Liver (tissue), 3 donors: ENCODE data around the gene RPL35A.
"Not testable (repeated sequence)": the region's sequence is repeated elsewhere in the genome, so short reads cannot be mapped to it uniquely, and the experiment has no call there.

Experiments used
- CTCF ChIP-seq: fragments of 150-350 bp; IDR thresholded peaks from 2 replicates; pipeline ENCODE4 v1.5.1; 2017; ENCODE audit warnings: improper control_type of control experiment, low read depth, low read length; ENCODE audit not compliant: missing input control
- FOXA1 ChIP-seq: IDR thresholded peaks from 2 replicates; pipeline ENCODE4 v1.6.1; 2016; ENCODE audit warnings: antibody characterized with exemption
- GABPA ChIP-seq, 2 donors: IDR thresholded peaks in 1 of 2; conservative IDR thresholded peaks in 1 of 2; 2 replicates each; pipeline ENCODE4 v1.6.1; 2016; ENCODE audit warnings: antibody characterized with exemption in 2 of 2, mild to moderate bottlenecking in 1 of 2, moderate library complexity in 1 of 2
- JUND ChIP-seq, 2 donors: IDR thresholded peaks; 2 replicates each; pipeline ENCODE4 v1.6.1; 2016; ENCODE audit warnings: antibody characterized with exemption in 2 of 2
- NR2F2 ChIP-seq: IDR thresholded peaks from 2 replicates; pipeline ENCODE4 v1.6.1; 2016; ENCODE audit warnings: antibody characterized with exemption
- RAD21 ChIP-seq, 2 donors: IDR thresholded peaks; 2 replicates each; pipeline ENCODE4 v1.6.1; 2016; ENCODE audit warnings: antibody characterized with exemption in 2 of 2, mild to moderate bottlenecking in 2 of 2
- SP1 ChIP-seq: IDR thresholded peaks from 2 replicates; pipeline ENCODE4 v1.6.1; 2018; ENCODE audit warnings: antibody characterized with exemption, mild to moderate bottlenecking
- TAF1 ChIP-seq: conservative IDR thresholded peaks from 2 replicates; pipeline ENCODE4 v1.6.1; 2016; ENCODE audit warnings: antibody characterized with exemption, mild to moderate bottlenecking
- YY1 ChIP-seq: IDR thresholded peaks from 2 replicates; pipeline ENCODE4 v1.6.1; 2016; ENCODE audit warnings: antibody characterized with exemption, mild to moderate bottlenecking
- TF ChIP-seq, protein P1 (sequence below): IDR thresholded peaks from 2 replicates; pipeline ENCODE4 v1.6.1; 2016; ENCODE audit warnings: antibody characterized with exemption
- TF ChIP-seq, protein P2 (sequence below): IDR thresholded peaks from 2 replicates; pipeline ENCODE4 v1.6.1; 2016; ENCODE audit warnings: antibody characterized with exemption, mild to moderate bottlenecking
- TF ChIP-seq, protein P3 (sequence below): IDR thresholded peaks from 2 replicates; pipeline ENCODE4 v1.6.1; 2016; ENCODE audit warnings: antibody characterized with exemption
- TF ChIP-seq, protein P4 (sequence below): IDR thresholded peaks from 2 replicates; pipeline ENCODE4 v1.6.1; 2016; ENCODE audit warnings: antibody characterized with exemption
- donor health status: healthy.
- donor health status: healthy.

GRCh38 chr3:197908550-197908949, 41.4 kb upstream of the RPL35A start:
- TF ChIP-seq, protein P1, sequence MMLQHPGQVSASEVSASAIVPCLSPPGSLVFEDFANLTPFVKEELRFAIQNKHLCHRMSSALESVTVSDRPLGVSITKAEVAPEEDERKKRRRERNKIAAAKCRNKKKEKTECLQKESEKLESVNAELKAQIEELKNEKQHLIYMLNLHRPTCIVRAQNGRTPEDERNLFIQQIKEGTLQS = not testable (repeated sequence)
- not testable (repeated sequence) for TF ChIP-seq CTCF; YY1; FOXA1; JUND (IDR thresholded peaks at IDR 0.05); GABPA (IDR thresholded peaks at IDR 0.05 in 1 of 2, conservative IDR thresholded peaks at IDR 0.05 in 1 of 2); RAD21 (IDR thresholded peaks at IDR 0.05); NR2F2; SP1; TAF1
- TF ChIP-seq, protein P2, sequence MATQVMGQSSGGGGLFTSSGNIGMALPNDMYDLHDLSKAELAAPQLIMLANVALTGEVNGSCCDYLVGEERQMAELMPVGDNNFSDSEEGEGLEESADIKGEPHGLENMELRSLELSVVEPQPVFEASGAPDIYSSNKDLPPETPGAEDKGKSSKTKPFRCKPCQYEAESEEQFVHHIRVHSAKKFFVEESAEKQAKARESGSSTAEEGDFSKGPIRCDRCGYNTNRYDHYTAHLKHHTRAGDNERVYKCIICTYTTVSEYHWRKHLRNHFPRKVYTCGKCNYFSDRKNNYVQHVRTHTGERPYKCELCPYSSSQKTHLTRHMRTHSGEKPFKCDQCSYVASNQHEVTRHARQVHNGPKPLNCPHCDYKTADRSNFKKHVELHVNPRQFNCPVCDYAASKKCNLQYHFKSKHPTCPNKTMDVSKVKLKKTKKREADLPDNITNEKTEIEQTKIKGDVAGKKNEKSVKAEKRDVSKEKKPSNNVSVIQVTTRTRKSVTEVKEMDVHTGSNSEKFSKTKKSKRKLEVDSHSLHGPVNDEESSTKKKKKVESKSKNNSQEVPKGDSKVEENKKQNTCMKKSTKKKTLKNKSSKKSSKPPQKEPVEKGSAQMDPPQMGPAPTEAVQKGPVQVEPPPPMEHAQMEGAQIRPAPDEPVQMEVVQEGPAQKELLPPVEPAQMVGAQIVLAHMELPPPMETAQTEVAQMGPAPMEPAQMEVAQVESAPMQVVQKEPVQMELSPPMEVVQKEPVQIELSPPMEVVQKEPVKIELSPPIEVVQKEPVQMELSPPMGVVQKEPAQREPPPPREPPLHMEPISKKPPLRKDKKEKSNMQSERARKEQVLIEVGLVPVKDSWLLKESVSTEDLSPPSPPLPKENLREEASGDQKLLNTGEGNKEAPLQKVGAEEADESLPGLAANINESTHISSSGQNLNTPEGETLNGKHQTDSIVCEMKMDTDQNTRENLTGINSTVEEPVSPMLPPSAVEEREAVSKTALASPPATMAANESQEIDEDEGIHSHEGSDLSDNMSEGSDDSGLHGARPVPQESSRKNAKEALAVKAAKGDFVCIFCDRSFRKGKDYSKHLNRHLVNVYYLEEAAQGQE = not testable (repeated sequence)
- TF ChIP-seq, protein P3, sequence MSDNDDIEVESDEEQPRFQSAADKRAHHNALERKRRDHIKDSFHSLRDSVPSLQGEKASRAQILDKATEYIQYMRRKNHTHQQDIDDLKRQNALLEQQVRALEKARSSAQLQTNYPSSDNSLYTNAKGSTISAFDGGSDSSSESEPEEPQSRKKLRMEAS = not testable (repeated sequence)
- TF ChIP-seq, protein P4, sequence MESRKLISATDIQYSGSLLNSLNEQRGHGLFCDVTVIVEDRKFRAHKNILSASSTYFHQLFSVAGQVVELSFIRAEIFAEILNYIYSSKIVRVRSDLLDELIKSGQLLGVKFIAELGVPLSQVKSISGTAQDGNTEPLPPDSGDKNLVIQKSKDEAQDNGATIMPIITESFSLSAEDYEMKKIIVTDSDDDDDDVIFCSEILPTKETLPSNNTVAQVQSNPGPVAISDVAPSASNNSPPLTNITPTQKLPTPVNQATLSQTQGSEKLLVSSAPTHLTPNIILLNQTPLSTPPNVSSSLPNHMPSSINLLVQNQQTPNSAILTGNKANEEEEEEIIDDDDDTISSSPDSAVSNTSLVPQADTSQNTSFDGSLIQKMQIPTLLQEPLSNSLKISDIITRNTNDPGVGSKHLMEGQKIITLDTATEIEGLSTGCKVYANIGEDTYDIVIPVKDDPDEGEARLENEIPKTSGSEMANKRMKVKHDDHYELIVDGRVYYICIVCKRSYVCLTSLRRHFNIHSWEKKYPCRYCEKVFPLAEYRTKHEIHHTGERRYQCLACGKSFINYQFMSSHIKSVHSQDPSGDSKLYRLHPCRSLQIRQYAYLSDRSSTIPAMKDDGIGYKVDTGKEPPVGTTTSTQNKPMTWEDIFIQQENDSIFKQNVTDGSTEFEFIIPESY = not testable (repeated sequence)
